Keratinocyte (primary cell): ENCODE measurements around the gene WDR82. TPM values are rescaled to one million over a fixed set of nuclear protein-coding genes. Genes with fewer than 3 reads are reported as not detected.

Source experiments
- DNase-seq: peaks from one replicate; pipeline ENCODE4 v3.0.0-alpha.2; 2011; ENCODE audit warnings: low read depth, missing footprints, low spot score
- FAIRE-seq: peaks from 2 replicates; lab custom pipeline; 2011; peaks lifted over from hg19 to GRCh38; lab: Jason Lieb, UNC
- H2AFZ ChIP-seq: 2 replicates; pipeline ENCODE4 v1.6.0; 2012; ENCODE audit warnings: low read length, control low read depth, inconsistent platforms; ENCODE audit not compliant: control insufficient read depth
- H3K27ac ChIP-seq: 2 replicates; pipeline ENCODE4 v1.5.1; 2011; ENCODE audit warnings: low read length; ENCODE audit not compliant: control insufficient read depth, insufficient read depth
- H3K27me3 ChIP-seq: 3 replicates; pipeline ENCODE4 v1.6.0; 2011; ENCODE audit warnings: low read length; ENCODE audit not compliant: control insufficient read depth, insufficient read depth; ENCODE audit errors: extremely low read depth
- H3K36me3 ChIP-seq, 2 experiments: 2 replicates in 1 of 2; 3 replicates in 1 of 2; pipeline ENCODE4 v1.5.1; 2011; ENCODE audit warnings: low read length in 2 of 2, mild to moderate bottlenecking in 1 of 2; ENCODE audit not compliant: control insufficient read depth in 2 of 2, insufficient read depth in 2 of 2; ENCODE audit errors: extremely low read depth in 1 of 2
- H3K4me1 ChIP-seq: 3 replicates; pipeline ENCODE4 v1.5.1; 2011; ENCODE audit warnings: low read length; ENCODE audit not compliant: control insufficient read depth, insufficient read depth; ENCODE audit errors: extremely low read depth
- H3K4me2 ChIP-seq: 3 replicates; pipeline ENCODE4 v1.6.0; 2011; ENCODE audit warnings: low read depth, low read length; ENCODE audit not compliant: control insufficient read depth, insufficient read depth; ENCODE audit errors: extremely low read depth
- H3K4me3 ChIP-seq, 3 experiments: fragments of 200-600 bp in 1 of 3; sonication (generic) in 1 of 3; 2 replicates in 2 of 3; 3 replicates in 1 of 3; pipeline ENCODE4 v1.5.1; 2011 to 2016; ENCODE audit warnings: low read length in 3 of 3, mild to moderate bottlenecking in 3 of 3, control low read depth in 2 of 3, inconsistent platforms in 1 of 3, low read depth in 1 of 3, mixed read lengths in 1 of 3, mixed run types in 1 of 3, moderate library complexity in 1 of 3; ENCODE audit not compliant: control insufficient read depth in 2 of 3, insufficient read depth in 2 of 3; ENCODE audit errors: extremely low read depth in 1 of 3
- H3K79me2 ChIP-seq: 2 replicates; pipeline ENCODE4 v1.6.0; 2012; ENCODE audit warnings: low read length; ENCODE audit not compliant: control insufficient read depth, insufficient read depth
- H3K9ac ChIP-seq: 3 replicates; pipeline ENCODE4 v1.6.0; 2011; ENCODE audit warnings: low read length; ENCODE audit not compliant: control insufficient read depth, insufficient read depth; ENCODE audit errors: extremely low read depth
- H3K9me1 ChIP-seq: 3 replicates; pipeline ENCODE4 v1.6.0; 2011; ENCODE audit warnings: low read length; ENCODE audit not compliant: control insufficient read depth, insufficient read depth; ENCODE audit errors: extremely low read depth
- H3K9me3 ChIP-seq: 2 replicates; pipeline ENCODE4 v1.5.1; 2012; ENCODE audit warnings: low read depth, low read length; ENCODE audit not compliant: control insufficient read depth
- H4K20me1 ChIP-seq: 3 replicates; pipeline ENCODE4 v1.6.0; 2011; ENCODE audit warnings: low read length; ENCODE audit not compliant: control insufficient read depth, insufficient read depth; ENCODE audit errors: extremely low read depth
- CTCF ChIP-seq, 3 experiments: IDR thresholded peaks in 1 of 3; conservative IDR thresholded peaks in 1 of 3; optimal IDR thresholded peaks in 1 of 3; 2 replicates in 2 of 3; 3 replicates in 1 of 3; pipeline versions ENCODE3 to v1.5.1; 2011; ENCODE audit warnings: low read length in 3 of 3, mild to moderate bottlenecking in 3 of 3, moderate library complexity in 2 of 3, control low read depth in 1 of 3, inconsistent platforms in 1 of 3; ENCODE audit not compliant: insufficient read depth in 2 of 3; ENCODE audit errors: extremely low read depth in 1 of 3
- EZH2 ChIP-seq: IDR thresholded peaks from one replicate; pipeline ENCODE4 v1.6.1; 2012; ENCODE audit warnings: inconsistent platforms, mild to moderate bottlenecking, low read length, moderate library complexity
- dilution Hi-C: fragments of 300-500 bp; cut with MboI; formaldehyde crosslinking; loops from one replicate; pipeline ENCODE4 v1.7.0; 2020; ENCODE audit warnings: low sequenced_read_pairs; ENCODE audit not compliant: extremely low pct_ligation_motif_present
- polyA plus RNA-seq, 5 experiments: library from polyadenylated mRNA; depleted of rRNA in 3 of 5; stranded (reverse) in 3 of 5; stranded (forward) in 1 of 5; unstranded in 1 of 5; fragments of >200 nt; gene quantifications; 1 replicate in 1 of 5; 2 replicates in 3 of 5; 3 replicates in 1 of 5; pipeline versions ENCODE4 v1.2.1 to v1.2.3, GENCODE V29; 2011 to 2012; ENCODE audit warnings: missing spikeins in 2 of 5, low read depth in 1 of 5, low replicate concordance in 1 of 5

Gene WDR82
- polyA plus RNA-seq, 1 donor (not counting 4 experiments of a cell fraction or from before 2014, with no cell fraction given), result 75.1 TPM

GRCh38 chr3:52240059-52240885 lies 38.2 kb downstream of the WDR82 start:
- peaks cover 4 to 5% of the 10 kb centered on the region in 2 experiments for H3K36me3 ChIP-seq
- H4K20me1 ChIP-seq, result peaks cover 5% of the 10 kb centered on the region
- DNase-seq (peak; percentile 75), FAIRE-seq (peak; percentile 87)
- peak in 1 of 3 experiments; percentile 22 for TF ChIP-seq CTCF (optimal IDR thresholded peaks at IDR 0.05 in 1 of 3, IDR thresholded peaks at IDR 0.05 in 1 of 3, conservative IDR thresholded peaks at IDR 0.05 in 1 of 3; ENCODE audit: extremely low read depth in 1 of 3, insufficient read depth in 2 of 3, low read length in 3 of 3)
- TF ChIP-seq EZH2, result no peak
- no peaks in the 10 kb centered on the region for H3K9me3 ChIP-seq
- H3K79me2 ChIP-seq, result peaks cover 38% of the 10 kb centered on the region
- no peaks in the 10 kb centered on the region for H3K9me1 ChIP-seq
- H3K4me3 ChIP-seq, result peak overlapping the region; percentile 75 to 91 (median 76)
- dilution Hi-C loops, result no loop called here
- H3K27me3 ChIP-seq, result no peaks in the 10 kb centered on the region
- no peak overlapping the region for H2AFZ ChIP-seq
- H3K9ac ChIP-seq, result peak overlapping the region; percentile 89
- peak overlapping the region; percentile 84 for H3K27ac ChIP-seq
- peaks cover 49% of the 10 kb centered on the region for H3K4me1 ChIP-seq
- peak overlapping the region; percentile 90 for H3K4me2 ChIP-seq

DNA sequence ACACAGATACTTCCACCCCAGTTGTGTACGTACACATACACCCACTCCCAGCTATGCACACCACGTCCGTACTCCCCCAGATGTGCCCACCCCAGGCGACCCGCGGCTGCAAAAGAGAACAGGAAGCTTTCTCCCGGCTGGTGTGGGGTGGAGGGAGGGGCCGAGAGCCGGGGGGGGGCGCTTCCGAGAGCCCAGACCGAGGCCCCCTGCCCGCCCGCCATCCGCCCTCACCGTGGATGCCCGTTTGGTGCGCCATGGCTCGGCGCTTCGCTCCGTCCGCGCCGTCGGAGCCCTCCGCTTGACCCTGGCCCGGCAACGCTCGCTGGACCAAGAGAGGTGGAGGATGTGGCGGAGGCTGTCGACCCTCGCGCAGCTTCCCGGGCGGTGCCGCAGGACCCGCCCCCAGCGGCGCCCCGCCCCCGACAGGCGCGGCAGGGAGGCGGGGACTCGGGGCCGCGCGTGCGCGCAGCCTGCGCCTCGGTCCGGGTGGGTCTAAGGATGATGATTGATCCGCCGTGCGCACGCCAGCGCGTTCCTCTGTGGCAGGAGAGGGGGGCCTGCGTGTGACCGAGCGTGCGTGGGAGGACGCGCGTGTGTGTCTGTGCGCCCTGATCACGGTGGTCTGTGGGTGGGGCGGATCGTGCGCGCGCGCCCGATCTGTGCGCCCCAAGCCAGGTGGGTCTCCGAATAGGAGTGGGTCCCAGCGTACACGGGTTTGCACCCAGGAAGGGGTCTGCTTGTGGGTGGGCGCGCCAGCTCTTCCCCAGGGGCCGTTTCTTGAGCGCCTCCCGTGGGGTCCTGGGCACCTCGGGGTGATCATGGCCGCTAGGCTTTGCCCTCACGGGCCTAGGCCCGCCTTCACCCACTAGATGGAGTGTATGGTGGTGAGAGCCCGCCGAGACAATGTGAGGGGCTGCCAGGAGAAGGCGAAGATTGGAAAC lies 39.4 kb downstream of the WDR82 start, which contains the start of gene TWF2:
Gene TWF2 (minus strand): TSS at position 398 of the 941 bp plus-strand sequence. CDS start 142 bp downstream, at position 256.
- DNase-seq (no peak), FAIRE-seq (no peak)
- Histone ChIP-seq H3K27ac (peak within 1 kb of the TSS; percentile 84), H3K9me1 (no peaks in the 10 kb centered on the region), H3K36me3 (peaks cover 5 to 11% of the 10 kb centered on the region in 2 experiments), H3K9ac (peak within 1 kb of the TSS; percentile 89), H3K4me2 (peak within 1 kb of the TSS; percentile 90), H4K20me1 (peaks cover 5% of the 10 kb centered on the region), H3K4me3 (peak within 1 kb of the TSS; percentile 75 to 91 (median 76)), H3K79me2 (peaks cover 49% of the 10 kb centered on the region), H3K4me1 (peaks cover 36% of the 10 kb centered on the region), H2AFZ (peak within 1 kb of the TSS; percentile 88), H3K27me3 (no peaks in the 10 kb centered on the region), H3K9me3 (no peaks in the 10 kb centered on the region)
- TF ChIP-seq CTCF (optimal IDR thresholded peaks at IDR 0.05 in 1 of 3, IDR thresholded peaks at IDR 0.05 in 1 of 3, conservative IDR thresholded peaks at IDR 0.05 in 1 of 3; ENCODE audit: extremely low read depth in 1 of 3, insufficient read depth in 2 of 3, low read length in 3 of 3) (peak in 2 of 3 experiments; percentile 39 to 53), EZH2 (no peak)
- dilution Hi-C loops, result no loop called here
